ENCODE results near the gene HOXA4.

HOXA4 gene

GRCh38 chr7:27128034-27128433 lies 2.5 kb downstream of the HOXA4 start:
- TF ChIP-seq GABPA (IDR thresholded peaks at IDR 0.05; ENCODE audit: low read depth) (no peak), POLR2AphosphoS5 (IDR thresholded peaks at IDR 0.05; ENCODE audit: low read depth) (no peak), REST (IDR thresholded peaks at IDR 0.05; ENCODE audit: insufficient replicate concordance, low read depth) (no peak), SPI1 (IDR thresholded peaks at IDR 0.05; ENCODE audit: borderline replicate concordance, low read depth) (no peak), CTCF (IDR thresholded peaks at IDR 0.05; ENCODE audit: insufficient read depth, low read length) (no peak)
- Histone ChIP-seq H3K27ac (replicated peaks) (no peak overlapping the region), H3K4me3 (replicated peaks; ENCODE audit: insufficient read depth, low read length) (no peak overlapping the region), H3K27me3 (ENCODE audit: insufficient read depth, poor library complexity, severe bottlenecking) (peaks cover 4% of the 10 kb centered on the region)
- DNase-seq (ENCODE audit: low read depth in 1 of 2, low spot score in 1 of 2): no peak

- TF ChIP-seq POLR2AphosphoS5 (IDR thresholded peaks at IDR 0.05; ENCODE audit: low read depth) (no peak), CTCF (IDR thresholded peaks at IDR 0.05; ENCODE audit: insufficient read depth, low read length) (no peak), REST (IDR thresholded peaks at IDR 0.05; ENCODE audit: insufficient replicate concordance, low read depth) (no peak), GABPA (IDR thresholded peaks at IDR 0.05; ENCODE audit: low read depth) (no peak), SPI1 (IDR thresholded peaks at IDR 0.05; ENCODE audit: borderline replicate concordance, low read depth) (no peak)
- no peak for DNase-seq (ENCODE audit: low read depth in 1 of 2, low spot score in 1 of 2)
- peaks cover 4% of the 10 kb centered on the region for H3K27me3 ChIP-seq (ENCODE audit: insufficient read depth, poor library complexity, severe bottlenecking)
- H3K4me3 ChIP-seq (replicated peaks; ENCODE audit: insufficient read depth, low read length): no peak overlapping the region
- no peak overlapping the region for H3K27ac ChIP-seq (replicated peaks)
Observed at GRCh38 chr7:27126596-27127327, 3.8 kb downstream of the HOXA4 start.

GRCh38 chr7:27125986-27126394 lies 4.6 kb downstream of the HOXA4 start:
- no peak for DNase-seq (ENCODE audit: low read depth in 1 of 2, low spot score in 1 of 2)
- Histone ChIP-seq H3K27me3 (ENCODE audit: insufficient read depth, poor library complexity, severe bottlenecking) (peaks cover 4% of the 10 kb centered on the region), H3K27ac (replicated peaks) (no peak overlapping the region), H3K4me3 (replicated peaks; ENCODE audit: insufficient read depth, low read length) (no peak overlapping the region)
- no peak for TF ChIP-seq REST (IDR thresholded peaks at IDR 0.05; ENCODE audit: insufficient replicate concordance, low read depth)
- no peak for TF ChIP-seq SPI1 (IDR thresholded peaks at IDR 0.05; ENCODE audit: borderline replicate concordance, low read depth)
- no peak for TF ChIP-seq CTCF (IDR thresholded peaks at IDR 0.05; ENCODE audit: insufficient read depth, low read length)
- no peak for TF ChIP-seq GABPA (IDR thresholded peaks at IDR 0.05; ENCODE audit: low read depth)
- no peak for TF ChIP-seq POLR2AphosphoS5 (IDR thresholded peaks at IDR 0.05; ENCODE audit: low read depth)

Data from HL-60 (cell line).